GM19468 (cell line): ENCODE results near the gene RNF167.

Experiments
- ATAC-seq: cut with Tn5 transposase; IDR thresholded peaks from one replicate; pipeline ENCODE4 v1.9.1; 2021; ENCODE audit warnings: mild to moderate bottlenecking, moderate library complexity, moderate number of reproducible peaks; ENCODE audit not compliant: unreplicated experiment; ENCODE audit errors: extremely low read depth

RNF167 gene

DNA sequence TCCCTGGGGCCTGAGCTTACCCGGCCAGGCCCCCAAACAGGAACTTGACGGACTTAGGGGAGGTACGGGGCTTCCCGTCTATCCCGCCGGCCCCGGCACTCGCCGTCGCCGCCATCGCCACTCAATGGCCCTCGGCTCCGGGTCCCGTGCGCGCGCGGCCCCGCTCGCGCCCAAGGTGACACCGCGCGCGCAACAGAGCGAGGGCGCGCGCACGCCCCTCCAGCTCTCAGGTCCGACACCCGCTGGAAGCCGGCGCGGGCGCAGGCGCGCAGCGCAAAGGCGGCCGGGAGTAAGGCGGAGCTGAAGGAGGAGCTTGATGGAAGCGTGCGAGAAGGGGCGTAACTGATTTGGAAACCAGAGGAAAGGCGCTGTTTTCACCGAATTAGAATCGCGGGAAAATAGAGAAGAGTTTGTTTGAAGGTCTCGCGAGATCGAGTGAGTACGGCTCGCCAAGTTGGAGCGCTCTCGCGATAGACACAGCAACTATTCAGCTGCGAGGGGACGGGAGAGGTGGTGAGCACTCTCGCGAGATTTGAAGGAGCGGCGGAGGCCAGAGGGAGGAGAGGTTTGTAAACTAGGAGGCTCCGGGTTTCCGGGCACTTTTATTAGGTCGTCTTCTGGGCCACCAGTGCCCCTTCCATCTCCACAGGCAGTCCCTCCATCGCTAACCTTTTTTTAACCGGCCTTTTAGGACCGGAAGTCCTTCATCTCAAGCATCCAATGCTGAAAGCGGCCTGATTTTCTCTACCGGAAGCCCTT is at the start of gene RNF167, which contains the start of gene SLC25A11:
Gene RNF167, plus strand, starts transcription at position 473 of the 759 bp plus-strand sequence. CDS start 642 bp downstream, outside the sequence.
Gene SLC25A11, minus strand, starts transcription at position 251 of the 759 bp plus-strand sequence. Its CDS starts 136 bp downstream, at position 115.
- ATAC-seq, result peak; percentile 75

DNA sequence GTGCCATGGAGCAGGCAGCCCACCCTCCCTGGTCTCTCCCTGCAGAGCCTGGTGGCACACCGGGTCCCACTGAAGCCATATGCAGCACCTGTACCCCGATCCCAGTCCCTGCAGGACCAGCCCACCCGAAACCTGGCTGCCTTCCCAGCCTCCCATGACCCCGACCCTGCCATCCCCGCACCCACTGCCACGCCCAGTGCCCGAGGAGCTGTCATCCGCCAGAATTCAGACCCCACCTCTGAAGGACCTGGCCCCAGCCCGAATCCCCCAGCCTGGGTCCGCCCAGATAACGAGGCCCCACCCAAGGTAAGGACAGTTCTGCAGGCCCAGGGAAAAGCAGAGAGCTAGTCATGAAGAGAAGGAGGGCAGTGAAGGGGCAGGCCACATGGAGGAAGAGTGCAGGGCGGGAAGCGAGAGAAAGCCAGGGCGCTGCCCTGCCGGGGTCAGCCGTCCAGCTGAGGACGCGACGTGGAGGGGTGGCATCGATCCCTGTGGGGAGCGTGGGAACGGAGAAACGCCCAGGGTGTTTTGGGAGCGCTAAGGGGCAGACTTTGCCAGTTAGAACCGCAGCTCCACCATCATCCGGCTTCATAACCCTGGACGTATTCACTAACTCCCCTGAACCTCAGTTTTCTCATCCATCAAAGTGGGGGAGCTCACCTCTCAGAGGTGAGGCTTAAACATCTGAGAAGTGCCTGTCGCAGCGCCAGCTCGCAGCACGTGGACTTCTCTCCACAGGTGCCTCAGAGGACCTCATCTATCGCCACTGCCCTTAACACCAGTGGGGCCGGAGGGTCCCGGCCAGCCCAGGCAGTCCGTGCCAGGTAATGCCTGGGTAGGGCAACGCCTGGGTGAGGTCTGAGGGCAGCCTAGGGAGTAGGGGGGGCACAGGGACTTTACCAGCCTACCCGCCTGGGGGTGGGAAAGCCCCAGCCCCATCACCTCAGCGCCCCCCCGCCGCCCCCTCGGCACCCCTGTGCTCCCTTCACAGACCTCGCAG is 48.4 kb upstream of the RNF167 start:
- ATAC-seq, result no peak

DNA sequence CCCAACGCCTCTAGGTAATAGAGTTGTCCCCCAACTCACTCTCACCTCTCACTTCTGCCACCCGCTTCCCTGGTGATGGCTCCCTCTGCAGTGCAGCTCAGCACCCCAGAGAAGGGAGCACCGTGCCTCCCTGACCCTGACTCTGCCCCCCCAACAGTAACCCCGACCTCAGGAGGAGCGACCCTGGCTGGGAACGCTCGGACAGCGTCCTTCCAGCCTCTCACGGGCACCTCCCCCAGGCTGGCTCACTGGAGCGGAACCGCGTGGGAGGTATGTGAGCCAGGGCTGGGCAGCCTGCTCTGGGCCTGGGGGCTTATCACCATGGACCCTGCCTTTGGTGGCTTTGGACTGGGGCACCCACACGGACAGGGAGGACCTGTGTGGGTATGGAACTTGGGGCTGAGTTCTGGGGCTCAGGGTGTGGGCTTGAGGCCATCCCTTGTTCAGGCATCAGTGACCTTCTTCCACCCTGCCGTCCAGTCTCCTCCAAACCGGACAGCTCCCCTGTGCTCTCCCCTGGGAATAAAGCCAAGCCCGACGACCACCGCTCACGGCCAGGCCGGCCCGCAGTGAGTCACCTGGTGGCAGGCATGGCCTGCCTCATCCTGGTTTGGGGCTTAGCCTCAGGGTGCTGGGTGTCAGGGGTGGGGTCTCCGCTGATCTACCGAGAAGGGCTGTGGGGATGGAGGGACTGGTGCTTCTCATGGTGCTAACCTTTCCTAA is 47.4 kb upstream of the RNF167 start:
- ATAC-seq, result no peak

DNA sequence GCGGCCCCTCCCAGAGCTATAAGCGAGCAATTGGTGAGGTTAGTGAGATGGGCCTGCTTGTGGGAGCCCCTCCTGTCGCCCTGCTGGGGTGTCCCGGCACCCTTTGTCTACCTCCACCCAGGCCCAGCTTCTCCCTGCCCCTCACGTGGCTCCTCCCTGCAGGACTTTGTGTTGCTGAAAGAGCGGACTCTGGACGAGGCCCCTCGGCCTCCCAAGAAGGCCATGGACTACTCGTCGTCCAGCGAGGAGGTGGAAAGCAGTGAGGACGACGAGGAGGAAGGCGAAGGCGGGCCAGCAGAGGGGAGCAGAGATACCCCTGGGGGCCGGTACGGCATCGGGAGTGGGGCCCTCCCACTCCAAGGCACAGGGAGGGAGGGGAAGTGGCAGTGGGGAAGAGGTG is 46.8 kb upstream of the RNF167 start:
- ATAC-seq, result no peak

DNA sequence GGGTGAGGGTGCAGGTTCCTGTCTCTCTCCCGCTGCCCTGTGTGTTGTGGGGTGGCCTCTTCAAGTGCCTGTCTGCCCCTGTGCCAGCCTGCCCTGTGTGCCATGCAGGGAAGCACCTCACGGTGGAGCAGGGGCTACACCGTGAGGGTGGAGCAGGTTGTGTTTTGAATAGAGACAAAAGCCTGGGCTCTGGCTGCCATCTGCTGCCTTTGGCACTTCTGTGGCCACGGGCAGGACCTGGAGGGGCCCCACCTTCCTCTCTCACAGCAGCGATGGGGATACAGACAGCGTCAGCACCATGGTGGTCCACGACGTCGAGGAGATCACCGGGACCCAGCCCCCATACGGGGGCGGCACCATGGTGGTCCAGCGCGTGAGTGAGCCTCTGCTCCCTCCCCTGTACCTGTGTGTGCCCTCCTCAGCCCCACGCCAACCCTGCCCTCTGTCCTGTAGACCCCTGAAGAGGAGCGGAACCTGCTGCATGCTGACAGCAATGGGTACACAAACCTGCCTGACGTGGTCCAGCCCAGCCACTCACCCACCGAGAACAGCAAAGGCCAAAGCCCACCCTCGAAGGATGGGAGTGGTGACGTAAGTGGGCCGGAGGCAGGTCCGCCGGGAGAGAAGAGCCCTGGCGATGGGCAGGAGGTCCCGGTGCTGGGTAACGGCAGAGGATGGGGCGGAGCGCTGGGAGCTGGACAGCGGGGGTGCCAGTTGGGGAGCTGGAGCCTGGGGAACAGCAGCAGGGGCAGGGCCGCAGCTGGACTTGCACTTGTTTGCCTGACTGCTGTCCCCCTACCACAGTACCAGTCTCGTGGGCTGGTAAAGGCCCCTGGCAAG is 46.1 kb upstream of the RNF167 start:
- no peak for ATAC-seq

DNA sequence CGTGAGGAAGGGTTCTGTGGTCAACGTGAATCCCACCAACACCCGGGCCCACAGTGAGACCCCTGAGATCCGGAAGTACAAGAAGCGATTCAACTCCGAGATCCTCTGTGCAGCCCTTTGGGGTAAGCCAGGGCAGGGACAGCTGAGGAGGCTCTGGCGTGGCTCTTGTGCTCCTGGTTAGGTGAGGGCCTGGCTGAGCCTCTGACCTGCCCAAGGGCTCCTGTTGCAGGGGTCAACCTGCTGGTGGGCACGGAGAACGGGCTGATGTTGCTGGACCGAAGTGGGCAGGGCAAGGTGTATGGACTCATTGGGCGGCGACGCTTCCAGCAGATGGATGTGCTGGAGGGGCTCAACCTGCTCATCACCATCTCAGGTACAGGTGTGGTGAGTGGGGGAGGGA is 44.9 kb upstream of the RNF167 start:
- no peak for ATAC-seq

DNA sequence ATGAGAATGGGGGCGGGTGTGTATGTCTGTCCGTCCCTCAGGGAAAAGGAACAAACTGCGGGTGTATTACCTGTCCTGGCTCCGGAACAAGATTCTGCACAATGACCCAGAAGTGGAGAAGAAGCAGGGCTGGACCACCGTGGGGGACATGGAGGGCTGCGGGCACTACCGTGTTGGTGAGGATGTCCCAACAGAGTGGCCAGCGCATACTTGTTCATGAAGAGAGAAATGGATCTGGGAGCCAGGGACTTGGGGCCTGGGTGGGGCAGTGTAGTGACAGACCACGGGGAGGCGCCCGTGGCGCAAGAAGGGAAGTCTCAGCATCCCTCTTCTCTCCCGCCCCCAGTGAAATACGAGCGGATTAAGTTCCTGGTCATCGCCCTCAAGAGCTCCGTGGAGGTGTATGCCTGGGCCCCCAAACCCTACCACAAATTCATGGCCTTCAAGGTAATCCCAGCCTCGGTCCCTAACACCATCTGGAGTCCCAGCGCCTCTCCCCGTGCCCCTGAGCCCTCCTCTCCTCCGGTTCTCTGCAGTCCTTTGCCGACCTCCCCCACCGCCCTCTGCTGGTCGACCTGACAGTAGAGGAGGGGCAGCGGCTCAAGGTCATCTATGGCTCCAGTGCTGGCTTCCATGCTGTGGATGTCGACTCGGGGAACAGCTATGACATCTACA is 44.3 kb upstream of the RNF167 start:
- ATAC-seq, result no peak

DNA sequence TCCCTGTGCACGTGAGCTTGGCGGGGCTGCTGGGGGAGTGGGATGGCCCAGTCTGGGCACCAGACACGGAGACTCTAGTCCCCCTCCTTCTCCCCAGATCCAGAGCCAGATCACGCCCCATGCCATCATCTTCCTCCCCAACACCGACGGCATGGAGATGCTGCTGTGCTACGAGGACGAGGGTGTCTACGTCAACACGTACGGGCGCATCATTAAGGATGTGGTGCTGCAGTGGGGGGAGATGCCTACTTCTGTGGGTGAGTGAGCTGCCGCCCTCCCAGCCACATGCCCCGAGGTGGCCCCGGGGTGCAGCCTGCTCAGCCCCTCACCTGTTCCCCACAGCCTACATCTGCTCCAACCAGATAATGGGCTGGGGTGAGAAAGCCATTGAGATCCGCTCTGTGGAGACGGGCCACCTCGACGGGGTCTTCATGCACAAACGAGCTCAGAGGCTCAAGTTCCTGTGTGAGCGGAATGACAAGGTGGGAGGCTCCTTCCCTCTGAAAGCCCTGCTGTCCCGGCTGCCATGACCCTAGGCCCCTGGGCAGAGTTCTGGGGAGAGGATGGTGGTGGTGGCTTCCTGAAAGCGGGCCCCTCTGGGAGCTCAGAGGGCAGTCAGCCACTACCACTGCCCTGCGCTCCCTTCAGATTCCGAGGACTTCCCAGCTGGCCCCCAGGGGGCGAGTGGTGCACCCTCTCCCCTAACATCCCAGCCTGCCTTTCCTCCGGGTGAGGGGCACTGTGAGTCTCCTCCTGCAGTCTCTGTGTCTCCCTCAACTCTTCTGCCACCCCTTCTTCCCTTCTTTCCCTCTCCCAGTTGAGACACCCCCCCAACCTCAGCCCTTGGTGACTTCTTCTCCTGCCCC is 43.5 kb upstream of the RNF167 start:
- ATAC-seq, result no peak

DNA sequence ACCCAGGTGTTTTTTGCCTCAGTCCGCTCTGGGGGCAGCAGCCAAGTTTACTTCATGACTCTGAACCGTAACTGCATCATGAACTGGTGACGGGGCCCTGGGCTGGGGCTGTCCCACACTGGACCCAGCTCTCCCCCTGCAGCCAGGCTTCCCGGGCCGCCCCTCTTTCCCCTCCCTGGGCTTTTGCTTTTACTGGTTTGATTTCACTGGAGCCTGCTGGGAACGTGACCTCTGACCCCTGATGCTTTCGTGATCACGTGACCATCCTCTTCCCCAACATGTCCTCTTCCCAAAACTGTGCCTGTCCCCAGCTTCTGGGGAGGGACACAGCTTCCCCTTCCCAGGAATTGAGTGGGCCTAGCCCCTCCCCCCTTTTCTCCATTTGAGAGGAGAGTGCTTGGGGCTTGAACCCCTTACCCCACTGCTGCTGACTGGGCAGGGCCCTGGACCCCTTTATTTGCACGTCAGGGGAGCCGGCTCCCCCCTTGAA is 42.8 kb upstream of the RNF167 start:
- ATAC-seq, result no peak

DNA sequence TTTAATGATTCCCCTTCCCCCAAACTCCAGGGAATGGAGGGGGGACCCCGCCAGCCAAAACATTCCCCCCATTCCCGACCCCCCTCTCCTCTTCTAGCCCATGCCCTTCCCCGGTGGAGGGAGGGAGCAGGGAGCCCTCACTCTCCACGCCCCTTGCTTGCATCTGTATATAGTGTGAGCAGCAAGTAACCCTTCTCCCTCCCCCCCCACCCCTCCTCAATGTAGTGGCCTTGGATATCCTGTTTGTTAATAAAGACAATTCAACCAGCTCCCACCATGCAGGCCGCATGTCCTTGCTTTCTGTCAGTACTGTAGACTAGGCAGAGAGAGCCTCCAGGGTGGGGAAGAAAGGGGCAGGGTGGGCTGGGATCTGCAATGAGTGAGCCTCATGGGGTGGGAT is 42.3 kb upstream of the RNF167 start:
- no peak for ATAC-seq

DNA sequence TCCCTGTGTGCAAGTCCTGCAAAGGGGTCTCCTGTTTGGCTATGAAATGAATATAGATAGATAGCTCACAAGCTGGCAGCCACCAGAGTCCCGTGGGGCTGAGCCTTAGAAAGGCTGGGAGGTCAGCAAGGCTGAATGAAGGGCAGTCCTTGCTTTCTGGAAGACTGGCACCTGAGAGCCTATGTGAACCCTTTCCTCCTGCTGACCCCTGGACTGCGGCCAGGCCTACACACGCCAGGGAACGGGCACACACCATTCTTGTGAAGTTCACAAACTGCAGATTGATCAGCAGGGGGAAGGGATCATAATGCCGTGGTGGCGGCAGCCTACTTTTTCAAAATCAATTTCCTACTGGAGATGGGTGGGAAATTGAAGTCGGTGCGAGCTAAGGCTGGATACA is 41.7 kb upstream of the RNF167 start:
- no peak for ATAC-seq

DNA sequence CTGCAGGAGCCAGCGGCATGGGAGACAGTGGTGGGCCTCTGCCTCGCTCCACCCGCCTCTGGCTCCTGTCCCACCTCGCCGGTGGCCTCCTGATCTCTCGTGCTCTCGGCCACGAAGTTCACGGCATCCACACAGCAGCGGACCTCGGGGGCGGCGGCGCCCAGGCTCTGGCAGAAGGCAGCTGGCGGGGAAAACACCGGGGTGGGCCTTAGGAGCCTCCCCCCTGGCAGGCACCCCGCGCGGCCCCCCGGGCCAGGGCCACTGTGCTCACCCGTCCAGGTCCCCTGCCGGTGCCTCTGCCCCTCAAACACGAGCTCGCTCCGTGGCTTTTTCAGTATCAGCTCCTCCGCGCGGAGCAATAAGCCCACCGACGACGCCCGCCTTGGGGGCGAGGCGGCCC is 41.1 kb upstream of the RNF167 start:
- no peak for ATAC-seq

DNA sequence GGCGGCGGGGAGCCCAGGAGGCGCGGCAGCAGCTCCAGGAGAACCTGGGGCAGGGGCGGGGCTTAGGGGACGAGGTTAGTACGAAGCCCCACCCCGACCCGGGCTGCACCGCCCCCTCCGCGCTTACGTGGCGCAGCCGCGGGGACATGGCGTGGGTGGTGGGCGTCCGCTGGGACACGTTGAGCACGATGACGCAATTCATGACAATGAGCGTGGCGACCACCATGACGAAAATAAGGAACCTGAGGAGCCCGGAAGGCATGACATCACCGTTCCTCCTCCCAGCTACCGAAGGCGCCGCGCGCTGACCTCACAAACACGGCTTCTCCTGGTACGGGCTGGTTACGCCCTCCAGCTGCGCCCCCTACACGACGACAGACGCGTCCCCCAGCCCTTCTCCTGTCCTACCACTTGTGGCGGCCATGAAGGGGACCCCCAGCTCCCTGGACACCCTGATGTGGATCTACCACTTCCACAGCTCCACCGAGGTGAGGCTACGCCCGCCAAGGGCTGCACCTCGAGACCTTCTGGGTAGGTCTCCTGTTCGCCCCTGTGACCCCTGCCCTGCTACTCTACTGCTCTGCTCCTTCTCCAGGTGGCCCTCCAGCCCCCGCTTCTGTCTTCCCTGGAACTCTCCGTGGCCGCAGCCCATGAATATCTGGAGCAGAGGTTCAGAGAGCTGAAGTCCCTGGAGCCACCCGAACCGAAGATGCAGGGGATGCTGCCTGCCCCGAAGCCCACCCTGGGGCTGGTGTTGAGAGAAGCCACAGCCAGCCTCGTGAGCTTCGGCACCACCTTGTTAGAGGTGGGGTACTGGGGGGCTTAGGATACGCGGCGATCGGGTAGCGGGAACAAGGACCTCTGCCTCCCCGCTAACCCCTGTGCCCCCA is 40.5 kb upstream of the RNF167 start, which contains the start of gene C17orf107:
Gene C17orf107, plus strand, starts transcription at position 196 of the 890 bp plus-strand sequence. Its CDS starts 227 bp downstream, at position 423.
- ATAC-seq, result no peak

DNA sequence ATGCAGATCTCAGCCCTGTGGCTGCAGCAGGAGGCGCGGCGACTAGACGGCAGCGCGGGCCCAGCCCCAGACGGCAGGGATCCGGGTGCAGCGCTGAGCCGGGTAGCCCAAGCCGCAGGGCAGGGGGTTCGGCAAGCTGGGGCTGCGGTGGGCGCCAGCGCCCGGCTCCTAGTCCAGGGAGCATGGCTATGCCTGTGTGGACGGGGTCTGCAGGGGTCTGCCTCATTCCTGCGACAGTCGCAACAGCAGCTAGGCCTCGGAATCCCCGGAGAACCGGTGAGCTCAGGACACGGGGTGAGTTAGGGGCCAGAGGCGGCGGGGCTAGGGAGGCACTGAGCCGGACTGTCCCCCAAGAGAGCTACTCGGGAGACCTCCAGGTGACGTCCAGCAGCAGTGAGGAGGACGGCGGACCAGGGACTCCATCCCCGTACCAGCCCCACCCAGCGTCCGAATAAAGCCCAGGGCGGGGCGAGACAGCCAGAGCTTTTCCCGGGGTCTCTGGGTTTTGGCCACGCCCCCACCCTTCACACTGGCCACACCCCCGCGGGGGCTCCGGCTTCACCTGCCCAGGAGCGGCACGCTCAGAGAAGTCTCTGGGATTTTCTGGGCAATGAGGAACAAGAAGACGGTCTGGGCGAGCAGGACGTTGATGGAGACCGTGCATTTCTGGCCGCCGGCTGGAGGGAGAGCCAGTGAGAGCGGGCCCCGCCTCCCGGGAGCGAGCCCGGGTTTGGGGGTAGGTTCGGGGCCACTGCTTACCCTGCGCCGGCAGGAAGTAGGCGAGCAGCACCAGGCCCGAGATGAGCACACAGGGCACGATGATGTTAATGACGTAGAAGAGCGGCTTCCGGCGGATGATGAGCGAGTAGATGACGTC is 39.6 kb upstream of the RNF167 start:
- ATAC-seq, result no peak

DNA sequence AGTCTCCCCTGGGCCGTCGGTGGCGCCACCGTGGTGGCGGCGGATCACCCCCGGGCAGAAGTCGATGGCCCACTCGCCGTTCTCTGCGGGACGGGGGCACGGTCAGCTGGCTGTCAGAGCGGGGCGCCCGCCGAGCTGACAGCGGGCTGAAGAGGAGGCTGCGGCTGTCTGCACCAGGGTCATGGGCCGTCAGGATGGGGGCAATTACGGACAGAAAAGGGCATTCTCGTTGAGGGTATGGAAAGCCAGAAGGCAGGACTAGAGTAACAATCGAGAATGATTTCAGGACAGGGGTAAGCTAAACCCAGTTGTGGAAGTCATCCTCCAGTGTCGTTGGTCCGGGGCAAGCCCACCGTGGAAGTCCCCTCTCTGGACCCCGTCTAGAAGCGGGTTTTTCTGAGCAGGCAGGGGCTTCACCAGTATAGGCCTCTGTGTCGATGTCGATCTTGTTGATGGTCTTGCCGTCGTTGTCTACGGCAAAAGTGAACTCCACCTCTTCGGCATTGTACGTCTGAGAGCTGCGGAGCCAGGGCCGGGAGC is 38.9 kb upstream of the RNF167 start:
- ATAC-seq, result no peak
